Uterus (tissue), 4 donors: ENCODE measurements around the gene TEN1. TPM values are rescaled to one million over a fixed set of nuclear protein-coding genes. Genes with fewer than 3 reads are reported as not detected.

Source experiments
- DNase-seq, 2 donors: peaks; one replicate each; pipeline ENCODE4 v3.0.0-alpha.2; 2019 to 2020
- H3K27ac ChIP-seq, 2 donors: fragments of 200-600 bp; sonication (generic); 1 replicate in 1 of 2; 2 replicates in 1 of 2; pipeline ENCODE4 v1.5.1; 2016 to 2018
- H3K27me3 ChIP-seq, 2 donors: fragments of 200-600 bp; sonication (generic); one replicate each; pipeline ENCODE4 v1.5.1; 2018 to 2019; ENCODE audit warnings: control low read depth in 1 of 2
- H3K36me3 ChIP-seq, 2 donors: fragments of 200-600 bp; sonication (generic); one replicate each; pipeline ENCODE4 v1.5.1; 2019; ENCODE audit warnings: control low read depth in 1 of 2
- H3K4me1 ChIP-seq, 2 donors: fragments of 200-600 bp; sonication (generic); one replicate each; pipeline ENCODE4 v1.5.1; 2018 to 2019; ENCODE audit warnings: control low read depth in 1 of 2
- H3K4me3 ChIP-seq, 2 donors: fragments of 200-600 bp; sonication (generic); 1 replicate in 1 of 2; 2 replicates in 1 of 2; pipeline ENCODE4 v1.5.1; 2018 to 2019; ENCODE audit warnings: mild to moderate bottlenecking in 1 of 2
- H3K9me3 ChIP-seq, 2 donors: fragments of 200-600 bp; sonication (generic); one replicate each; pipeline ENCODE4 v1.5.1; 2019; ENCODE audit warnings: control low read depth in 1 of 2
- CTCF ChIP-seq, 4 experiments: fragments of 200-600 bp in 2 of 4; fragments of 450-650 bp in 2 of 4; sonication (generic) in 2 of 4; IDR thresholded peaks; one replicate each; pipeline ENCODE4 v1.5.1; 2016 to 2019; ENCODE audit warnings: antibody characterized with exemption in 4 of 4, mild to moderate bottlenecking in 2 of 4, moderate library complexity in 1 of 4
- POLR2A ChIP-seq, 2 donors: fragments of 450-650 bp; IDR thresholded peaks; one replicate each; pipeline ENCODE4 v1.6.1; 2016; ENCODE audit warnings: antibody characterized with exemption in 2 of 2, mild to moderate bottlenecking in 1 of 2, moderate library complexity in 1 of 2
- intact Hi-C: fragments of 100-400 bp; cut with DNase I; formaldehyde crosslinking; loops from one replicate; pipeline ENCODE4 v1.15.1; 2023; ENCODE audit warnings: low total_unique reads
- total RNA-seq, 4 donors: library from RNA; depleted of rRNA in 3 of 4; stranded (reverse); fragments of >200 nt in 3 of 4; gene quantifications; one replicate each; pipeline versions ENCODE4 v1.1.0 to v1.2.4, GENCODE V29; 2014 to 2023
- donor health status: DM: yes; HTN: yes; CAD: no.

Gene TEN1
- total RNA-seq = 10 to 100 TPM in 3 of 4 donors, 1 to 10 TPM in 1; 3.1 to 17.2 (median 15.0) TPM

DNA sequence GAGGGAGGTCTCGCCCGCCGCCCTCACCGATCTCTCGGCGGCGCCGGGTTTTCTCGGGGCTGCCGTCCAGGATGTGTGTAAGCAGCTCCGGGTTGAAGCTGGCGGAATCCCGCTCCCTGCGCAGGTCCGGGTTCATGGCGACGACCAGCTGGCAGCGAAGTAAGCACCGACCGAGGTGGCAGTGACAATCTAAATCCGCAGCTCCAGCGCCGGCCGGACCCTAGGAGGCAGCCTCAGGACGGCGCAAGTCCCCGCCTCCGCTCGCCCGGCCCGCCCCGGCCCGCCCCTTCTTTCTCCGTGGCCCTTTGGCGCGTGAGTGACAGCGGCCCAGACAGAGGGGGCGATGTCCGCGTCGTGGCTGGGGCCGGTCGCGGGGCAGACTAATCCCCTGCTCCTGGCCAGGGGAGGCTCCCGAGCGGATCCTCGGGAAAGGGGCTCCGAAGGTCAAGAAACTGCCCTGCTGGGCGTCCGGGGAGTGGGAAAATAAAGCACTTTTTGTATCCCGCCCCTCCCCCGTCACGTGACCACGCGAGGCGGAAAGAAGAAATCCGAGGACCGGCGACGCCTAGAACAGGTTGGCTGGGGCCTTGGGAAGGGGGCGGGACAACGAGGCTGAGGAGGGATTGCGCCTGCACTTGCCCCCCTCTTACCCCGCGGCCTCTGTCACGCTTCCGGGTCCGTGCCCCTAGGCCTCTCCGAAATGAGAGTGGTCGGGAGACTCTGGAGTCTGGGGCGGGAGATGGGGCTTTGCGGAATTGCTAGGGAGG, at the start of gene TEN1, which contains the start of gene ACOX1:
Gene TEN1, plus strand, starts transcription at position 303 of the 767 bp plus-strand sequence. CDS start 6,953 bp downstream, outside the sequence.
Gene ACOX1, minus strand, starts transcription at position 229 of the 767 bp plus-strand sequence. Its CDS starts 93 bp downstream, at position 136.
- intact Hi-C loops = no loop called here
- Histone ChIP-seq H3K9me3 (no peaks in the 10 kb centered on the region), H3K27ac (peak within 1 kb of the TSS; percentile 99 to 100), H3K4me1 (no peaks in the 10 kb centered on the region), H3K36me3 (no peaks in the 10 kb centered on the region), H3K27me3 (no peaks in the 10 kb centered on the region), H3K4me3 (peak within 1 kb of the TSS; percentile 75 to 99)
- peak; percentile 75 to 93 for TF ChIP-seq POLR2A (IDR thresholded peaks at IDR 0.05)
- TF ChIP-seq CTCF (IDR thresholded peaks at IDR 0.05) = peak in 3 of 4 experiments; percentile 34 to 55 (median 43)
- peak; percentile 97 to 98 for DNase-seq

DNA sequence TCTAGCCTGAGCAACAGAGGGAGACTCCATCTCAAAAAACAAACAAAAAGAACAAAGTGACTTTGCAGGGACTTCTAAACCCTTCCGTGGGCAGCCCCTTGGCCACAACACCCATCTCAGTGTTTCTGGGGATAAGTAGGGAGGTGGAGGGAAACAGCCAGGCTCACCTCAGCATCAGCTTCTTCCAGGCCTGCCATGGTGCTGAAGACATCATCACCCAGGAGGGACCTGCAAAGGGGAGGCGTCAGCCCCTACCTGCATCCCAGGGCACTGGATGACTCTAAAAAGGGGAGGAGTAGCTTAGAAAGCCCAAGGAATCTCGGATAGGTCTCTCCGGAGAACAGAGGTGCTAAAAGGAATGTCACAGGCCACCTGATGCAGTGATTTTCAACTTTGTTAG, 48.0 kb upstream of the TEN1 start:
- Histone ChIP-seq H3K4me1 (no peaks in the 10 kb centered on the region), H3K27me3 (no peaks in the 10 kb centered on the region), H3K27ac (no peak overlapping the region), H3K4me3 (no peak overlapping the region), H3K36me3 (no peaks in the 10 kb centered on the region), H3K9me3 (no peaks in the 10 kb centered on the region)
- DNase-seq = no peak
- TF ChIP-seq POLR2A (IDR thresholded peaks at IDR 0.05) = no peak
- TF ChIP-seq CTCF (IDR thresholded peaks at IDR 0.05) = no peak
- intact Hi-C loops = no loop called here

DNA sequence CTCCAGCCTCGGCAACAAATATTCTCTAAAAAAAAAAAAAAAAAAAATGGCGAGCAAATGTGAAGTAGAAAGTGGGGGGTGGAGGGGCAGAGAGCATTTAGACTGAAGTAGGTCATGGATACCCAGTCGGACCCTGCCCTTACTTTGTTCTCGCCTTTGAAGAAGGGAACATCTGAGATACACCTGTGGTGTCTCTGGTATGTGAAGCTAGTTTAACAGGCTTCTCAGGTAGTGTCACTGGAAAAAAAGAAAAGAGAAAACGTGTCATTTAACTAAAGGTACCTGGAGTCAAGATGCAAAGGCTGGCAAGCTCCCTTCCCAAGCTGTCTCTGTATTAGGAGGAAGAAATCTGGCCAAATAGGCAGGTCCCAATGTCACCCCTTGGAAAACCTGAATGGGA, 46.2 kb upstream of the TEN1 start:
- no peaks in the 10 kb centered on the region for H3K9me3 ChIP-seq
- DNase-seq = no peak
- no peaks in the 10 kb centered on the region for H3K36me3 ChIP-seq
- no peak overlapping the region for H3K27ac ChIP-seq
- no peak for TF ChIP-seq CTCF (IDR thresholded peaks at IDR 0.05)
- TF ChIP-seq POLR2A (IDR thresholded peaks at IDR 0.05) = no peak
- intact Hi-C loops = no loop called here
- H3K27me3 ChIP-seq = no peaks in the 10 kb centered on the region
- H3K4me1 ChIP-seq = no peaks in the 10 kb centered on the region
- no peak overlapping the region for H3K4me3 ChIP-seq

DNA sequence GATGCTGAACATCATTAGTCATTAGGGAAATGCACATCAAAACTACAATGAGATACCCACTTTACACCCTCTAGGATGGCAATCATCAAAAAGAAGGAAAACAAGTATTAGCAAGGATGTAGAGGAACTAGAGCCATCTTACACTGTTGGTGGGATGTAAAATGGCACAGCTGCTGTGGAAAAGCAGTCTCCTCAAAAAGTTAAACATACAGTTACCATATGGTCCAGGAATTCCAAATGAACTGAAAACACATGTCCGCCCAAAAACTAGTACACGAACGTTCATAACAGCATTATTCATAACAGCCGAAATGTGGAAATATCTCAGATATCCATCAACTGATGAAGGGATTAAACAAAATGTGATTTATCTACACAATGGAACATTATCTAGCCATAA, 45.2 kb upstream of the TEN1 start:
- Histone ChIP-seq H3K27me3 (no peaks in the 10 kb centered on the region), H3K9me3 (no peaks in the 10 kb centered on the region), H3K36me3 (no peaks in the 10 kb centered on the region), H3K4me1 (no peaks in the 10 kb centered on the region), H3K4me3 (no peak overlapping the region), H3K27ac (no peak overlapping the region)
- intact Hi-C loops = no loop called here
- TF ChIP-seq CTCF (IDR thresholded peaks at IDR 0.05) = no peak
- TF ChIP-seq POLR2A (IDR thresholded peaks at IDR 0.05) = no peak
- DNase-seq = no peak

GRCh38 chr17:75937652-75938051, 41.4 kb upstream of the TEN1 start:
- no peaks in the 10 kb centered on the region for H3K27me3 ChIP-seq
- no peaks in the 10 kb centered on the region for H3K36me3 ChIP-seq
- H3K9me3 ChIP-seq = no peaks in the 10 kb centered on the region
- no peak overlapping the region for H3K27ac ChIP-seq
- H3K4me3 ChIP-seq = no peak overlapping the region
- no peak for TF ChIP-seq CTCF (IDR thresholded peaks at IDR 0.05)
- TF ChIP-seq POLR2A (IDR thresholded peaks at IDR 0.05) = no peak
- intact Hi-C loops = no loop called here
- H3K4me1 ChIP-seq = no peaks in the 10 kb centered on the region
- no peak for DNase-seq
